Endothelial cell of umbilical vein (primary cell): ENCODE measurements around the gene EXOC3. TPM values are rescaled to one million over a fixed set of nuclear protein-coding genes. Genes with fewer than 3 reads are reported as not detected.

ENCODE experiments used
- BruUV-seq: library from RNA; stranded (reverse); fragments of 400-500 nt; replicated peaks from 2 replicates; lab custom pipeline; 2021; lab: Mats Ljungman, UMichigan
- CTCF ChIA-PET: fragments of 300-600, 350-600 bp; sonication (Branson Sonifier 250); formaldehyde crosslinking; loops from one replicate; lab custom pipeline; 2021; ENCODE audit warnings: antibody characterized with exemption, inconsistent platforms; lab: Charles Lee
- POLR2A ChIA-PET: fragments of 300-600, 350-600 bp; sonication (Branson Sonifier 250); formaldehyde crosslinking; loops from one replicate; lab custom pipeline; 2021; ENCODE audit warnings: antibody characterized with exemption, inconsistent platforms; lab: Charles Lee
- DNase-seq: peaks from one replicate; pipeline ENCODE4 v3.0.0-alpha.2; 2011; ENCODE audit warnings: low read depth, low spot score
- FAIRE-seq: peaks from 2 replicates; lab custom pipeline; 2011; peaks lifted over from hg19 to GRCh38; lab: Jason Lieb, UNC
- H2AFZ ChIP-seq: 2 replicates; pipeline ENCODE4 v1.6.0; 2012; ENCODE audit warnings: low read depth, low read length, control low read depth, inconsistent platforms
- H3K27ac ChIP-seq: 2 replicates; pipeline ENCODE4 v1.5.1; 2011; ENCODE audit warnings: low read depth, mild to moderate bottlenecking, control low read depth, low read length, moderate library complexity; ENCODE audit not compliant: insufficient read depth
- H3K27me3 ChIP-seq, 2 experiments: 2 replicates each; pipeline versions ENCODE4 v1.6.0 to v1.6.1; 2011; ENCODE audit warnings: low read length in 2 of 2, mixed read lengths in 1 of 2; ENCODE audit not compliant: control insufficient read depth in 2 of 2, insufficient read depth in 2 of 2
- H3K36me3 ChIP-seq, 2 experiments: 2 replicates in 1 of 2; 3 replicates in 1 of 2; pipeline ENCODE4 v1.5.1; 2011; ENCODE audit warnings: low read length in 2 of 2, mild to moderate bottlenecking in 1 of 2, moderate library complexity in 1 of 2; ENCODE audit not compliant: control insufficient read depth in 2 of 2, insufficient read depth in 2 of 2; ENCODE audit errors: extremely low read depth in 1 of 2
- H3K4me1 ChIP-seq: 3 replicates; pipeline ENCODE4 v1.5.1; 2011; ENCODE audit warnings: mild to moderate bottlenecking, low read length; ENCODE audit not compliant: control insufficient read depth, insufficient read depth; ENCODE audit errors: extremely low read depth
- H3K4me2 ChIP-seq: 2 replicates; pipeline ENCODE4 v1.6.1; 2011; ENCODE audit warnings: low read length, control low read depth, mixed read lengths; ENCODE audit not compliant: insufficient read depth
- H3K4me3 ChIP-seq, 3 experiments: fragments of 200-600 bp in 1 of 3; sonication (generic), shearing (Covaris generic) in 1 of 3; replicated peaks in 1 of 3; 2 replicates each; pipeline ENCODE4 v1.5.1; 2011 to 2016; ENCODE audit warnings: control low read depth in 3 of 3, low read length in 3 of 3, mild to moderate bottlenecking in 2 of 3, inconsistent platforms in 1 of 3, low read depth in 1 of 3, moderate library complexity in 1 of 3; ENCODE audit not compliant: insufficient read depth in 1 of 3
- H3K79me2 ChIP-seq: 2 replicates; pipeline ENCODE4 v1.6.0; 2012; ENCODE audit warnings: low read length, inconsistent platforms; ENCODE audit not compliant: control insufficient read depth, insufficient read depth
- H3K9ac ChIP-seq: replicated peaks from 2 replicates; pipeline ENCODE3; 2011; ENCODE audit warnings: low read length, control low read depth; ENCODE audit not compliant: insufficient read depth; ENCODE audit errors: extremely low read depth
- H3K9me1 ChIP-seq: replicated peaks from 3 replicates; pipeline ENCODE4 v1.6.0; 2011; ENCODE audit warnings: mild to moderate bottlenecking, low read length; ENCODE audit not compliant: control insufficient read depth, insufficient read depth; ENCODE audit errors: extremely low read depth
- H3K9me3 ChIP-seq: replicated peaks from 2 replicates; pipeline ENCODE4 v1.5.1; 2012; ENCODE audit warnings: low read length, inconsistent platforms; ENCODE audit not compliant: control insufficient read depth, insufficient read depth
- H4K20me1 ChIP-seq: replicated peaks from 2 replicates; pipeline ENCODE3; 2011; ENCODE audit warnings: mild to moderate bottlenecking, low read length; ENCODE audit not compliant: control insufficient read depth, insufficient read depth; ENCODE audit errors: extremely low read depth
- CTCF ChIP-seq, 2 donors: IDR thresholded peaks; 1 replicate in 1 of 2; 2 replicates in 1 of 2; pipeline ENCODE4 v1.5.1; 2011; ENCODE audit warnings: low read length in 2 of 2, mild to moderate bottlenecking in 2 of 2, moderate library complexity in 2 of 2, control low read depth in 1 of 2, inconsistent platforms in 1 of 2, low read depth in 1 of 2; ENCODE audit not compliant: insufficient read depth in 1 of 2; ENCODE audit errors: extremely low read depth in 1 of 2
- FOS ChIP-seq: IDR thresholded peaks from 2 replicates; pipeline ENCODE4 v1.6.1; 2011; ENCODE audit warnings: mild to moderate bottlenecking, low read length, moderate library complexity, borderline replicate concordance; ENCODE audit not compliant: insufficient read depth
- GATA2 ChIP-seq: IDR thresholded peaks from 2 replicates; pipeline ENCODE4 v1.7.0; 2011; ENCODE audit warnings: low read depth, mild to moderate bottlenecking, moderate library complexity, mixed read lengths, low read length; ENCODE audit not compliant: insufficient read length, insufficient read depth
- MAX ChIP-seq: IDR thresholded peaks from 2 replicates; pipeline ENCODE4 v1.6.1; 2011; ENCODE audit not compliant: insufficient read depth, insufficient read length
- MYC ChIP-seq: IDR thresholded peaks from one replicate; pipeline ENCODE4 v1.6.1; 2011; ENCODE audit warnings: mild to moderate bottlenecking, low read depth, low read length
- POLR2A ChIP-seq: IDR thresholded peaks from 2 replicates; pipeline ENCODE4 v1.6.1; 2012; ENCODE audit warnings: low read depth, mild to moderate bottlenecking, control low read depth, low read length
- dilution Hi-C: fragments of 300-500 bp; cut with MboI; formaldehyde crosslinking; loops from one replicate; pipeline ENCODE4 v1.15.0; 2019; ENCODE audit warnings: low sequenced_read_pairs; ENCODE audit not compliant: extremely low pct_ligation_motif_present
- intact Hi-C: fragments of 100-400 bp; cut with micrococcal nuclease; formaldehyde crosslinking; loops from one replicate; pipeline ENCODE4 v1.10.0; 2022
- polyA plus RNA-seq, 4 experiments: library from polyadenylated mRNA; depleted of rRNA in 3 of 4; stranded (reverse) in 3 of 4; unstranded in 1 of 4; fragments of >200 nt; gene quantifications; 2 replicates each; pipeline versions ENCODE4 v1.2.1 to v1.2.3, GENCODE V29; 2011 to 2012; ENCODE audit warnings: missing spikeins in 1 of 4
- total RNA-seq: library from RNA; stranded (reverse); gene quantifications from 2 replicates; pipeline ENCODE4 v1.2.3, GENCODE V29; 2021

Gene EXOC3
- total and polyA plus RNA-seq, 2 donors (not counting 3 experiments of a cell fraction or from before 2014, with no cell fraction given): 26.4 to 52.9 TPM

- FAIRE-seq: no peak
- H3K4me1 ChIP-seq: peaks cover 23% of the 10 kb centered on the region
Observed at GRCh38 chr5:402615-403359, 40.2 kb upstream of the EXOC3 start.

More at GRCh38 chr5:402615-403359, 40.2 kb upstream of the EXOC3 start:
- Histone ChIP-seq H4K20me1 (no peaks in the 10 kb centered on the region), H2AFZ (no peak overlapping the region), H3K27ac (no peak overlapping the region), H3K79me2 (no peaks in the 10 kb centered on the region), H3K4me2 (no peak overlapping the region), H3K4me3 (no peak overlapping the region), H3K27me3 (no peaks in the 10 kb centered on the region), H3K9me3 (no peaks in the 10 kb centered on the region), H3K9me1 (no peaks in the 10 kb centered on the region), H3K9ac (no peak overlapping the region), H3K36me3 (no peaks in the 10 kb centered on the region)
- CTCF ChIA-PET: interaction anchor here (0.7 kb wide), 1 partner anchor 251 kb away, joined by 3 read pairs; no protein-coding TSS in a partner anchor
- no peak for DNase-seq
- POLR2A ChIA-PET: no interaction called here
- dilution Hi-C loops: no loop called here
- BruUV-seq: no TSS peak
- intact Hi-C loops: no loop called here
- TF ChIP-seq MYC (no peak), MAX (no peak), POLR2A (no peak), GATA2 (no peak), CTCF (IDR thresholded peaks at IDR 0.05; ENCODE audit: extremely low read depth in 1 of 2, insufficient read depth in 1 of 2, low read depth in 1 of 2, low read length in 2 of 2) (no peak), FOS (no peak)
